HUES6 (cell line): Measurements from ENCODE around the gene KIF18B.

ENCODE experiments used
- H3K27ac ChIP-seq: 2 replicates; pipeline ENCODE4 v1.7.0; 2013; ENCODE audit warnings: low read depth, mild to moderate bottlenecking, low read length, inconsistent platforms
- H3K27me3 ChIP-seq: 2 replicates; pipeline ENCODE4 v1.6.1; 2013; ENCODE audit warnings: low read length; ENCODE audit not compliant: control insufficient read depth, insufficient read depth
- H3K36me3 ChIP-seq: 2 replicates; pipeline ENCODE4 v1.6.1; 2013; ENCODE audit warnings: low read length; ENCODE audit not compliant: control insufficient read depth, insufficient read depth
- H3K4me1 ChIP-seq: 2 replicates; pipeline ENCODE4 v1.6.1; 2013; ENCODE audit warnings: low read length; ENCODE audit not compliant: control insufficient read depth, insufficient read depth
- H3K4me3 ChIP-seq: 2 replicates; pipeline ENCODE4 v1.5.1; 2013; ENCODE audit warnings: low read depth, low read length
- H3K9ac ChIP-seq: one replicate; pipeline ENCODE4 v1.6.1; 2013; ENCODE audit warnings: mild to moderate bottlenecking, low read length
- H3K9me3 ChIP-seq: 2 replicates; pipeline ENCODE4 v1.6.1; 2013; ENCODE audit warnings: low read depth, low read length; ENCODE audit not compliant: control insufficient read depth, insufficient read depth

Gene KIF18B

DNA sequence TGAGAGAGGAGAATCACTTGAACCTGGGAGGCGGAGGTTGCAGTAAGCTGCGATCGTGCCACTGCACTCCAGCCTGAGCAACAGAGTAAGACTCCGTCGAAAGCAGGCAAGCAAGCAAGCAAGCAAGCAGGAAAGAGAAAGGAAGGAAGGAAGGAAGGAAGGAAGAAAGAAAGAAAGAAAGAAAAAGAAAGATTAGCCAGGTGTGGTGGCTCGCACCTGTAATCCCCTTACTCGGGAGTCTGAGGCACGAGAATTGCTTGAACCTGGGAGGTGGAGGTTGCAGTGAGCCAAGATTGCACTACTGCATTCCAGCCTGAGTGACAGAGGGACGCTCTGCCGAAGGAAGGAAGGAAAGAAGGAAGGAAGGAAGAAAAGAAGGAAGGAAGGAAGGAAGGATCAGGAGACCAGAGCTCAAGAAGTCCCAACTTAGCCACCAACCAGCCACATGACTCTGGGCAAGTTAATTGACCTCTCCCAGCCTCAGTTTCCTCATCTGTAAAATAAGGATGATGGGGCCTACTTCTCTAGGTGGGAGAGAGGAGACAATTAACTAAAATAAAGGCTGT lies 38.7 kb downstream of the KIF18B start:
- peaks cover 23% of the 10 kb centered on the region for H3K4me1 ChIP-seq
- peaks cover 24% of the 10 kb centered on the region for H3K27me3 ChIP-seq
- no peak overlapping the region for H3K9ac ChIP-seq
- H3K4me3 ChIP-seq = no peak overlapping the region
- no peak overlapping the region for H3K27ac ChIP-seq
- no peaks in the 10 kb centered on the region for H3K36me3 ChIP-seq
- no peaks in the 10 kb centered on the region for H3K9me3 ChIP-seq

DNA sequence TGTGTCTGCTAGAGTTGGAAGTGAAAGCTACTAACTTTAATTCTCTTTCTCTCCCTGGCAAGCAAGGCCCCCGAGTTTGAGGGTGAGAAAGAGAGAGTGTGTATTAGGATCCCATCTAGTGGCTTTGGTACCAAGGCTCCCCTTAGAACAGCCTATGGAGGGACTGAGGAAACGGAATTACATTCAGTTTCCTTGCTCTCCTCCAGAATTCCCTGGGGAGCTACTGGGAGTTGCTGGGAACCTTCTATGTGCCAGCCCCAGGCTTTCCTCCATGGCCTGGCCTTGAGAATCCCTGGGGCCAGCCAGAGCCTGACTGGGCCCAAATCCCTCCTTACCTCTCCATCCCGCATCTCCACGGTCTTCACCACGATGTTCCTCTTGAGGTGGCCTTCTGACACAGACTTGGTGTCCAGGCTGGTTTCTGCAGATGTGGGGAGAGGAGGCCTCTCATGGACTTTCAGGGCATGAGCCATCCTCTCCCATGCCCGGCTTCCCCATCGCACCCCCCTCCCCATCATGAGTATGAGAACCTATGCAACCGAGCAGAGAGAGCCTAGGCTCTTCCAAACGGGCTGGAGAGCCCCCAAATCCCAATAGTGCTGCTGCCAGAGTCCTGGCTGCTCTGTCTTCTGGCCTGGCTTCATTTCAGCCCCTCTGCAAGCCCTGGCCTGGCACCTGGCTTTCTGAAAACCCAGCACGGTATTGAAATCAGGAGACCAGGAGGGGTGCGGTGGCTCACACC lies 39.7 kb downstream of the KIF18B start:
- no peaks in the 10 kb centered on the region for H3K9me3 ChIP-seq
- no peak overlapping the region for H3K4me3 ChIP-seq
- peaks cover 23% of the 10 kb centered on the region for H3K4me1 ChIP-seq
- no peaks in the 10 kb centered on the region for H3K36me3 ChIP-seq
- H3K27me3 ChIP-seq = peaks cover 15% of the 10 kb centered on the region
- no peak overlapping the region for H3K9ac ChIP-seq
- no peak overlapping the region for H3K27ac ChIP-seq

DNA sequence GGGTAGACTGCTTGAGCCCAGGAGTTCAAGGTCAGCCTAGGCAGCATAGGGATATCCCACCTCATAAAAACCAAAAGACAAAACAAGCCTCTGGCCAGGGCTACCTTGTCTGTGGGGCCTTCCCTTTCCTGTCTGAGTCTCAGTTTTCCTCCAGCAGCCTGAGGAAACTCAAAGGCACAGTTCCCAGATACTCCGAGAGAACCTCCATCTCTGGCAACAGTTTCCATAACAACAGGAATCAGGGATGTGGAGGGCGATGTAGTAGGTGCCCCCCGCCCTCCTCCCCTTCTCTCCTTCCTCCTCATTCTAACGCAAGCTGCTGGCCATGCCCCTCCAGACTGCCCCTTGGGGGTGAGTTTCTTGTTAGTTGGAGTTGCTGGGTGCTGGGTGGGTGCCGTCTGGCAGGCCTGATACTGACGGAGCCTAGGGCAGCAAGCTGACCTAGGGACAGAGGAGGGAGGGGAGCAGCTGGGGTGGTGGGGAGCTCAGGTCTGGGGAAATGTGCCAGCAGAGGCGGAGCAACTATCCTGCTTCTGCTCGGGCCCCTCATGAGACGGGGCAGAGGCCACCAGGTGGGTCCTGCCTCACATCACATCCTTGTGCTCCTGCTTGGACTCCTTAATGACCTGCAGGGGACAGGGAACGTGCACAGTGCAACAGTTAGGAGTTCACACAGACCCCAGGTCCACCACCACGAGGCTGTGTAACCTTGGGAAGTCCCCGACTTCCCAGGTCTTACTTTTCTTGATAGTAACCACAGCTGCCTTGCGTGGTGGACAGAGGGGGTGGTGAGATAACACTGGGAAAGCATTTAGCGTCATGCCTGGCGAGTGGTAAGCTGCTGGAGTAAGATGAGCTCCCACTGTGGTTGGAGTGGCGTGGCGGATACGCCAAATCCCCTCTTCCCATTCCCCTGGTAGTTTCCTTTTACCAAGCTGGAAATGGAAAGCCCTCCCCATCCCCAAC lies 40.5 kb downstream of the KIF18B start:
- H3K9ac ChIP-seq = no peak overlapping the region
- no peak overlapping the region for H3K4me3 ChIP-seq
- peaks cover 7% of the 10 kb centered on the region for H3K27me3 ChIP-seq
- H3K4me1 ChIP-seq = peaks cover 23% of the 10 kb centered on the region
- no peaks in the 10 kb centered on the region for H3K9me3 ChIP-seq
- H3K27ac ChIP-seq = no peak overlapping the region
- no peaks in the 10 kb centered on the region for H3K36me3 ChIP-seq

DNA sequence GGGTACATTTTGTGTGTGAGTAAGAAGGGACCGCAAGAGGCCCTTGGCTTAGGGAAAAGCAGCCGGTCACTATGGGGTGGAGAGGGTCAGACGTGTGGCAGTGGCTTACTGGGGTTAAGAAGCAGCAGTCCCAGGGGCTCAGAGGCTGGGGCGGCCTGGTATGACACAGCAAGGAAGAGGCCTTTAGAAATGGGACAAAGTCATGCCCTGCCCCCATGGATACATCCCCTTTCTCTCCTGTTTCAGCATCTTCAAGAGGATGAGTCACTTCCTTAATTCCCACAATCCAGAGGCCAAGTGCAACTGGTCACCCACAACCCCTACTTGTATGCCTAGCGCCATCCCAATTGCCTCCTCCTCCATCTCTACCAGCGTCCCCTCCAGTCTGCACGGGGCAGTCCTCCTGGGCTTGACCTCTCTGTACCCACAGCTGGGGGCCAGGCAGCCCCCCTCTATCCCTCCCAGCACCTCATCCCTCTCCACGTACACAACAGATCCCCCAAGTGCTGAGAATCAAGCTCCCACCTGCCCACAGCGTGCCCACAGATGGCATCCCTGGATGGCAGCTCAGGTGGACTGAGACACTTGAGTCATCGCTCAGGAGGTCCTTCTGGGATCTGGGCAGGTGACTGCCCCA lies 41.4 kb downstream of the KIF18B start:
- Histone ChIP-seq H3K9ac (peak overlapping the region; percentile 21), H3K36me3 (no peaks in the 10 kb centered on the region), H3K27ac (no peak overlapping the region), H3K4me3 (no peak overlapping the region), H3K4me1 (peaks cover 19% of the 10 kb centered on the region), H3K27me3 (no peaks in the 10 kb centered on the region; the same call in 1 of the 2 replicates), H3K9me3 (no peaks in the 10 kb centered on the region)

GRCh38 chr17:44905006-44906000 lies 42.3 kb downstream of the KIF18B start:
- no peak overlapping the region for H3K9ac ChIP-seq
- H3K27ac ChIP-seq = no peak overlapping the region

GRCh38 chr17:44904001-44904984 lies 43.3 kb downstream of the KIF18B start:
- H3K27ac ChIP-seq = no peak overlapping the region
- no peaks in the 10 kb centered on the region for H3K27me3 ChIP-seq
- H3K36me3 ChIP-seq = no peaks in the 10 kb centered on the region
- H3K9ac ChIP-seq = no peak overlapping the region
- H3K4me1 ChIP-seq = peaks cover 16% of the 10 kb centered on the region
- H3K9me3 ChIP-seq = no peaks in the 10 kb centered on the region
- no peak overlapping the region for H3K4me3 ChIP-seq

More at GRCh38 chr17:44905006-44906000, 42.3 kb downstream of the KIF18B start:
- no peaks in the 10 kb centered on the region for H3K9me3 ChIP-seq
- H3K27me3 ChIP-seq = no peaks in the 10 kb centered on the region
- no peak overlapping the region for H3K4me3 ChIP-seq
- H3K4me1 ChIP-seq = peaks cover 16% of the 10 kb centered on the region
- H3K36me3 ChIP-seq = no peaks in the 10 kb centered on the region

- no peak overlapping the region for H3K9ac ChIP-seq
- H3K27ac ChIP-seq = no peak overlapping the region
- peaks cover 16% of the 10 kb centered on the region for H3K4me1 ChIP-seq
- H3K9me3 ChIP-seq = no peaks in the 10 kb centered on the region
- H3K27me3 ChIP-seq = no peaks in the 10 kb centered on the region
- no peaks in the 10 kb centered on the region for H3K36me3 ChIP-seq
- H3K4me3 ChIP-seq = no peak overlapping the region
These were observed 44.4 kb downstream of the KIF18B start for GRCh38 chr17:44903012-44903685.

DNA sequence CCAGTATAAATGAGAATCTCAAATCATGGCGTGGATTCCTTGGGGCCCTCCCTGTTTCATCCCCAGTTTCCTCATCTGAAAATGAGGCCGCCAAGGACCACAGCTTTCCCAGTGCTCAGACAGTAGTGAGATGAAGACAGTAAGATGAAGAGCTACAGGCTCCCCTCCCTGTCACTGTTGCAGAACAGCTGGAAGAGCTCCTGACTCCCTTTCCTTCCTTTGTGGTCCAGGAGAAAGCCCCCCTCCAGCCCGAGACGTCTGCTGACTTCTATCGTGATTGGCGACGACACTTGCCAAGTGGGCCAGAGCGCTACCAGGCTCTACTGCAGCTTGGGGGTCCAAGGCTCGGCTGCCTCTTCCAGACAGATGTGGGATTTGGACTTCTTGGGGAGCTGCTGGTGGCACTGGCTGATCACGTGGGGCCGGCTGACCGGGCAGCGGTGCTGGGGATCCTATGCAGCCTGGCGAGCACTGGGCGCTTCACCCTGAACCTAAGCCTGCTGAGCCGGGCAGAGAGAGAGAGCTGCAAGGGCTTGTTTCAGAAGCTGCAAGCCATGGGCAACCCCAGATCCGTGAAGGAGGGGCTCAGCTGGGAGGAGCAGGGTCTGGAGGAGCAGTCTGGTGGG lies 45.3 kb downstream of the KIF18B start:
- Histone ChIP-seq H3K4me1 (peaks cover 16% of the 10 kb centered on the region), H3K36me3 (no peaks in the 10 kb centered on the region), H3K9me3 (no peaks in the 10 kb centered on the region), H3K9ac (no peak overlapping the region), H3K27me3 (no peaks in the 10 kb centered on the region), H3K4me3 (no peak overlapping the region), H3K27ac (no peak overlapping the region)
